K562 (cell line): ENCODE data around the gene CLCN6. TPM values are rescaled to one million over a fixed set of nuclear protein-coding genes. Genes with fewer than 3 reads are reported as not detected.

Experiments
- ESRRA ChIP-seq: fragments of 450-650 bp; IDR thresholded peaks from 2 replicates; pipeline ENCODE4 v1.6.1; 2014; ENCODE audit warnings: low read depth, mild to moderate bottlenecking, moderate library complexity, borderline replicate concordance
- NRF1 ChIP-seq, 2 experiments: fragments of 450-650 bp; IDR thresholded peaks in 1 of 2; conservative IDR thresholded peaks in 1 of 2; 2 replicates each; pipeline ENCODE4 v1.6.1; 2014; ENCODE audit warnings: mild to moderate bottlenecking in 2 of 2
- ZBTB11 ChIP-seq, 3 experiments: fragments of 200-800 bp in 1 of 3; fragments of 250-450 bp in 1 of 3; fragments of 450-650 bp in 1 of 3; sonication (Bioruptor Pico) in 1 of 3; sonication (Bioruptor generic) in 1 of 3; formaldehyde crosslinking in 1 of 3; IDR thresholded peaks; 2 replicates each; pipeline versions ENCODE4 v1.6.1 to v1.8.0; 2016 to 2022; ENCODE audit warnings: mild to moderate bottlenecking in 2 of 3, missing genetic modification characterization in 2 of 3, missing compliant biosample characterization in 1 of 3, moderate library complexity in 1 of 3
- ZBTB17 ChIP-seq: fragments of 450-650 bp; formaldehyde crosslinking; IDR thresholded peaks from 2 replicates; pipeline ENCODE4 v1.4.0; 2020; ENCODE audit warnings: mild to moderate bottlenecking
- ZBTB33 ChIP-seq: sonication (generic); formaldehyde crosslinking; IDR thresholded peaks from 2 replicates; pipeline ENCODE4 v1.8.1; 2023; ENCODE audit warnings: mild to moderate bottlenecking, missing genetic modification reagents
- ZNF354B ChIP-seq: fragments of 250-450 bp; sonication (Bioruptor Pico); IDR thresholded peaks from 2 replicates; pipeline ENCODE4 v1.4.0; 2020
- polyA plus RNA-seq, 8 experiments: library from polyadenylated mRNA; depleted of rRNA in 4 of 8; stranded (reverse) in 5 of 8; unstranded in 3 of 8; fragments of >200 nt; fragmentation: Nextera tagmentation in 2 of 8; fragmentation: Illumina TruSeq in 1 of 8; extraction: Ambion mirVana in 2 of 8; extraction: Trizol in 1 of 8; gene quantifications; 2 replicates each; pipeline versions ENCODE4 v1.2.1 to v1.2.3, GENCODE V29; 2011 to 2014; ENCODE audit warnings: inconsistent platforms in 1 of 8, missing spikeins in 1 of 8
- total RNA-seq, 7 experiments: library from RNA; depleted of rRNA in 6 of 7; stranded (reverse); fragments of >200 nt in 6 of 7; fragmentation: Illumina TruSeq in 2 of 7; extraction: Trizol in 2 of 7; gene quantifications; 2 replicates each; pipeline versions ENCODE4 v1.2.1 to v1.2.3, GENCODE V29; 2011 to 2021; ENCODE audit warnings: low replicate concordance in 1 of 7
- TF ChIP-seq, protein P1 (sequence below), 2 experiments: IDR thresholded peaks; 2 replicates each; pipeline ENCODE4 v1.6.1; 2012; ENCODE audit warnings: improper control_type of control experiment in 2 of 2, low read depth in 2 of 2, low read length in 2 of 2, borderline replicate concordance in 1 of 2

The CLCN6 gene
- total and polyA plus RNA-seq, 9 of the 15 experiments (the other 6 are each of a cell fraction or from before 2014, with no cell fraction given): 2.0 to 21.8 (median 13.6) TPM

DNA sequence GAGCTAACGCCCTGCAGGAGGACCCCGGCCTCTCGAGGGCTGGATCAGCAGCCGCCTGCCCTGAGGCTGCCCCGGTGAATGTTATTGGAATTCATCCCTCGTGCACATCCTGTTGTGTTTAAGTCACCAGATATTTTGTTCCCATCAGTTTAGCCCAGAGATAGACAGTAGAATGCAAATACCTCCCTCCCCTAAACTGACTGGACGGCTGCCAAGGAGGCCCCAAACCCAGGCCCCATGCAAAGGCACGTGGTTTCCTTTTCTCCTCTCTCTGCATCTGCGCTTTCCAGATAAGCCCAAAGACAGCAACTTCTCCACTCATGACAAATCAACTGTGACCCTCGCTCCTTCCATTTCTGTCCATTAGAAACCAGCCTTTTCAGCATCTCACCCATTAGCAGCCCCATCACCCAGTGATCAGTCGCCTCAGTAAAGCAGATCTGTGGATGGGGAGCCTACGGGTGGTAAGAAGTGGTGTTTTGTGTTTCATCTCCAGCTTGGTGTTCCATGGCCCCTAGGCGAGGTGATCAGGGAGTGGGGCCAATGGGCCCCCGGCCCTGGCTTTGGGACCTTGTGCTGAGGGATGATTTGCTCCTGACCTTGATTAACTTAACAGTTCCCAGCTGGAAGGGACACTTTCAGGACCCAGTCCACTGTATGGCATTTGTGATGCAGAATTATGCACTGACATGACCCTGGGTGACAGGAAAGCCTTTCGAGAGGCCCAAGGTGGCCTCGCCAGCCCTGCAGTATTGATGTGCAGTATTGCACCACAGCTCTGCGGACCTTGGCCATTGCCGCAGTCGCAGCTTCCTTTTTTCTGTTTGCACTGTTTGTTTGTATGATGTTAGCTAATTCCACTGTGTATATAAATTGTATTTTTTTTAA, 36.4 kb downstream of the CLCN6 start (continued):
- TF ChIP-seq, protein P1, sequence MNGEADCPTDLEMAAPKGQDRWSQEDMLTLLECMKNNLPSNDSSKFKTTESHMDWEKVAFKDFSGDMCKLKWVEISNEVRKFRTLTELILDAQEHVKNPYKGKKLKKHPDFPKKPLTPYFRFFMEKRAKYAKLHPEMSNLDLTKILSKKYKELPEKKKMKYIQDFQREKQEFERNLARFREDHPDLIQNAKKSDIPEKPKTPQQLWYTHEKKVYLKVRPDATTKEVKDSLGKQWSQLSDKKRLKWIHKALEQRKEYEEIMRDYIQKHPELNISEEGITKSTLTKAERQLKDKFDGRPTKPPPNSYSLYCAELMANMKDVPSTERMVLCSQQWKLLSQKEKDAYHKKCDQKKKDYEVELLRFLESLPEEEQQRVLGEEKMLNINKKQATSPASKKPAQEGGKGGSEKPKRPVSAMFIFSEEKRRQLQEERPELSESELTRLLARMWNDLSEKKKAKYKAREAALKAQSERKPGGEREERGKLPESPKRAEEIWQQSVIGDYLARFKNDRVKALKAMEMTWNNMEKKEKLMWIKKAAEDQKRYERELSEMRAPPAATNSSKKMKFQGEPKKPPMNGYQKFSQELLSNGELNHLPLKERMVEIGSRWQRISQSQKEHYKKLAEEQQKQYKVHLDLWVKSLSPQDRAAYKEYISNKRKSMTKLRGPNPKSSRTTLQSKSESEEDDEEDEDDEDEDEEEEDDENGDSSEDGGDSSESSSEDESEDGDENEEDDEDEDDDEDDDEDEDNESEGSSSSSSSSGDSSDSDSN (IDR thresholded peaks at IDR 0.05; ENCODE audit: borderline replicate concordance in 1 of 2, low read depth in 2 of 2, low read length in 2 of 2): 0 out of 4 replicates have a peak, but pooled peaks of 1 of the 2 experiments have one; percentile 67
- TF ChIP-seq ZBTB17 (CRISPR knock-in tag) (peak; percentile 69; the same call in 1 of the 2 replicates), ESRRA (peak; percentile 71; the same call in 1 of the 2 replicates), ZBTB33 (peak; percentile 68; the same call in 1 of the 2 replicates), NRF1 (conservative IDR thresholded peaks at IDR 0.05 in 1 of 2, IDR thresholded peaks at IDR 0.05 in 1 of 2) (peak; percentile 77 to 83), ZNF354B (no peak), ZBTB11 (CRISPR knock-in tag; IDR thresholded peaks at IDR 0.05) (no peak)
